ENCODE results near the gene FKRP. TPM values are rescaled to one million over a fixed set of nuclear protein-coding genes. Genes with fewer than 3 reads are reported as not detected.

FKRP gene
- total and polyA plus RNA-seq, 8 donors = 5.0 to 17.4 (median 8.0) TPM

DNA sequence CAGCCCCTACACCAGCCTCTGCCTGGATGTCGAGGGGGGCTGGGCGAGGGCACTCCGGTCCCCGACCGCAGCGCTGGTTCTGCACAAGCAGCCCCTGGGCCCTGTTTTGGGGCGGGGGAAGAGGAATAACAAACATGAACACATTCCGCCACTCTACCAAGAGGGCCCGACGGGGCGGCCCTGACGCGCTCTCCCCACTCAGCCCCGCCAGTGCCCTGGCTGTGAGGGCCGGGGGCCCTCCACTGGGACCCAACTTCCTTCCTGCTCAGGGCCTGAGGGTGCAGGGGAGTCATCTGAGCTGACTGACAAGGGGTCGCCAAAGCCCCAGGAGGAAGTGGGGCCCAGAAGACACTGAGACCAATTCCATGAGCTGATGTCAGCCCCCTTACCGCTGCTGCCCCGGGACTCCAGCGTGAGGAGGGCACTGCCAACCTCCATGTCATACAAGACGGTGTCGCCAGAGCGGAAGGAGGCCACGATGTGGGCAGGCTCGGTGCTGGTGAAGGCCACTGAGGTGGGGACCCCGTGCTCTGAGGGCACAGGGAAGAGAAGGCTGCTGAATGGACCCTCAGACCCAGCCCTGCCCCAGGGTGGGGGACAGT, 23.3 kb upstream of the FKRP start:
- ATAC-seq = no peak
- DNase-seq = no peak
- FAIRE-seq = no peak
- TF ChIP-seq, protein P1, sequence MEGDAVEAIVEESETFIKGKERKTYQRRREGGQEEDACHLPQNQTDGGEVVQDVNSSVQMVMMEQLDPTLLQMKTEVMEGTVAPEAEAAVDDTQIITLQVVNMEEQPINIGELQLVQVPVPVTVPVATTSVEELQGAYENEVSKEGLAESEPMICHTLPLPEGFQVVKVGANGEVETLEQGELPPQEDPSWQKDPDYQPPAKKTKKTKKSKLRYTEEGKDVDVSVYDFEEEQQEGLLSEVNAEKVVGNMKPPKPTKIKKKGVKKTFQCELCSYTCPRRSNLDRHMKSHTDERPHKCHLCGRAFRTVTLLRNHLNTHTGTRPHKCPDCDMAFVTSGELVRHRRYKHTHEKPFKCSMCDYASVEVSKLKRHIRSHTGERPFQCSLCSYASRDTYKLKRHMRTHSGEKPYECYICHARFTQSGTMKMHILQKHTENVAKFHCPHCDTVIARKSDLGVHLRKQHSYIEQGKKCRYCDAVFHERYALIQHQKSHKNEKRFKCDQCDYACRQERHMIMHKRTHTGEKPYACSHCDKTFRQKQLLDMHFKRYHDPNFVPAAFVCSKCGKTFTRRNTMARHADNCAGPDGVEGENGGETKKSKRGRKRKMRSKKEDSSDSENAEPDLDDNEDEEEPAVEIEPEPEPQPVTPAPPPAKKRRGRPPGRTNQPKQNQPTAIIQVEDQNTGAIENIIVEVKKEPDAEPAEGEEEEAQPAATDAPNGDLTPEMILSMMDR (IDR thresholded peaks at IDR 0.05) = no peak
- no peaks in the 10 kb centered on the region for H3K9me3 ChIP-seq
- no peak overlapping the region for H3K27ac ChIP-seq
- H3K36me3 ChIP-seq = peaks cover 14 to 61% (median 40%) of the 10 kb centered on the region in 3 donors
- no peaks in the 10 kb centered on the region for H3K27me3 ChIP-seq
- intact Hi-C loops (cut with DNase I) = no loop called here
- 87 to 90% methylated on average over 25 of the region's 25 CpGs for WGBS, 2 donors
- no peak overlapping the region for H3K4me3 ChIP-seq
- H3K4me1 ChIP-seq = peaks cover 0 to 3% (median 0%) of the 10 kb centered on the region in 3 donors

DNA sequence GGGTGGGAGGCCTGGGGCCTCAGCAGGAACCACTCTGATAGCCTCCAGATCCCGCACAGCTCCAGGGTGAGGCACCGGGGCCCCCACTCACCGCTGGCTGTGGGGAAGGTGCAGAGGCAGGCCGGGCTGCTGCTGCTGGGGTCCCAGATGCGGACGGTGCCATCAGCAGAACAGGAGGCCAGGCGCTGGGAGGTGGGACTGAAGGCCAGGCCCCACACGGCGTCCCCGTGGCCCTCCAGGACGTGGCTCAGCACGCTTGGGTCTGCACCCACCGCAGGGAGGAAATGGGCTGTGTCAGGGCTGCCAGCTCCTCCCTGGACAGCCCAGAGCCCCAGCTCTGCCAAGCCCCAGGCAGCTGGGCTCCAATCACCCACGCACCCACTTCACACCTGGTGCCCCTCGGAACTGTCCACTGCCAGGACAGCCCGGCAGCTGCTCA, 22.8 kb upstream of the FKRP start:
- Histone ChIP-seq H3K9me3 (no peaks in the 10 kb centered on the region), H3K4me3 (no peak overlapping the region), H3K27ac (no peak overlapping the region), H3K27me3 (no peaks in the 10 kb centered on the region), H3K36me3 (peaks cover 17 to 61% (median 46%) of the 10 kb centered on the region in 3 donors), H3K4me1 (no peaks in the 10 kb centered on the region)
- TF ChIP-seq, protein P1 (IDR thresholded peaks at IDR 0.05) = no peak
- ATAC-seq (no peak), DNase-seq (no peak), FAIRE-seq (no peak)
- 93 to 95% methylated on average over 16 of the region's 16 CpGs for WGBS, 2 donors
- intact Hi-C loops (cut with DNase I) = no loop called here

DNA sequence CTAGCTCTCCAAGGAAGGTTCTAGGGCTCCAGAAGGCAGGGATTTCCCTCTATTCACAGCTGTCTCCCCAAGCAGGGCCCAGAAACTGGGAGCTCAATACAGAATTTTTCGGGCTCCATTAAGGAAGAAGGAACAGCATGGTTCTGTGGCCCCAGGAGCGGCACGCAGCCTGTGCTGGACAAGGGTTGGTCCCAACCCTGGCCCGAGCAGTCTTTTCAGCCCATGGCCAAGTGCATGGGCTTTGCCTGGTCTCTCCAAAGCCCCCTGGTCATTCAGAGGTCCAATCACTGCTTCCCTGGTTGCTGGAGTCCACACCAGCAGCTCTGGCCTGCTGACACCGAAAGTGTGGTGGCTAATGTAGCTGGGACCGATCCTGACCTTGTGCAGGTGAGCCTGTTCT, 22.4 kb upstream of the FKRP start:
- ATAC-seq = no peak
- H3K36me3 ChIP-seq = peaks cover 17 to 65% (median 47%) of the 10 kb centered on the region in 3 donors
- TF ChIP-seq, protein P1 (IDR thresholded peaks at IDR 0.05) = no peak
- H3K9me3 ChIP-seq = no peaks in the 10 kb centered on the region
- no peak for FAIRE-seq
- 93 to 96% methylated on average over 6 of the region's 6 CpGs for WGBS, 2 donors
- no peak overlapping the region for H3K4me3 ChIP-seq
- peak in 1 of 6 donors; percentile 23 for DNase-seq
- intact Hi-C loops (cut with DNase I) = no loop called here
- no peaks in the 10 kb centered on the region for H3K27me3 ChIP-seq
- H3K27ac ChIP-seq = no peak overlapping the region
- H3K4me1 ChIP-seq = no peaks in the 10 kb centered on the region

DNA sequence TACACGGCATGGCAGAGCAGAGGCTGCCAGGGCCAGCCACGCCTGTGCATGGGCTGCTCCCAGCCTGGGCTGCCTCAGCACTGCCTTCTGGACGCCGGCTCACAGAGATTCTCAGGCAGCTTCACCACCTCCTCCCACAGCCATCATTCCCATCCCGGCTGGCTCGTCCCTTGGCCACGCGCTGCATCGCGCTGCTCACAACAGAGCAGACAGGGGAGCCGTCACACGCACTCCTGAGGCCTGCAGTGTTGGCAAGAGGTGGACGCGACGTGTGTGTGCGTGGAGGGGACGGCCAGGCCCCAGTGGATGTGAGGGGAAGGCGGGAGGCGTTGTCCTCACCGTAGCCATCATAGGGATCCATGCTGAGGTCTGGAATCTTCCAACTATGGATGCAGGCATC, 21.4 kb upstream of the FKRP start:
- peaks cover 17 to 69% (median 47%) of the 10 kb centered on the region in 3 donors for H3K36me3 ChIP-seq
- no peak overlapping the region for H3K27ac ChIP-seq
- DNase-seq = peak in 1 of 6 donors; percentile 57
- ATAC-seq = no peak
- no peaks in the 10 kb centered on the region for H3K27me3 ChIP-seq
- WGBS, 2 donors = 87 to 88% methylated on average over 20 of the region's 20 CpGs
- TF ChIP-seq, protein P1 (IDR thresholded peaks at IDR 0.05) = no peak
- no peaks in the 10 kb centered on the region for H3K4me1 ChIP-seq
- intact Hi-C loops (cut with DNase I) = no loop called here
- no peak overlapping the region for H3K4me3 ChIP-seq
- H3K9me3 ChIP-seq = no peaks in the 10 kb centered on the region
- no peak for FAIRE-seq

DNA sequence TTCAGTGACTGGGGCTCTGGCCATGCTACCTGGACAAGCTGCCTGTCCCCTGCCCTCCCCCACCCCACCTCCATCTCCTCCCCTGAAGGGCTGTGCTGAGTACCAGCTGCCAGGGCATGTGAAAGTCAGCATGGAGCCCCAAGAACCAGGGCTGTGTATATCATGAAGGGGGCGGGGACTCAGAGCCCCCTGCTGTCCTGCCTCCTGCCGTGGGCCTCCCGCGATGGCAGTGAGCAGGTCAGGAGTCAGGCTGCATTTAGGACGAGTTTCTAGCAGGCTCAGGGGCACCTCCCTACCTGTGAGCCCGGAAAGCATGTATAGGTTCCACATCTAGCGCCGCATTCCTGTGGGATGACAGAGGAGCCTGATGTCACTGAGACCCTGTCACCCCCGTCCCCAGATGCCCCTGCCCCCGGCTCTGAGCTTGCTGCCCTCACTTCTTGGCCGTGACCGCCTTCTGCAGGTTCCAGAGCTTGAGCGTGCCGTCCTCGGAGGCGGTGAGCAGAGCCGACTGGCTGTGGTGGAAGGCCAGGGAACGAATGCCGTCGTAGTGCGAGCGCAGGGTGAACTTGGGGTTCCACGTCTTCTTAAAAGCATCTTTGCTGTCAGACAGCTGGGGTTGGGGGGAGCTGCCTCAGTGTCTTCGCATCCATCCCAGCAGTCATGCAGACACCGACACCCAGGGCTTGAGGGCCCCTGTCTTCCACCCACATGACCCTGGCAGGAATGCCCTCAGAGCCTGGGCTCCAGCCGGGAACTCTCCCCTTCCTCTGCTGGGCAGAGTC, 20.6 kb upstream of the FKRP start:
- Histone ChIP-seq H3K9me3 (no peaks in the 10 kb centered on the region), H3K36me3 (peaks cover 17 to 77% (median 45%) of the 10 kb centered on the region in 3 donors), H3K4me3 (no peak overlapping the region), H3K27ac (no peak overlapping the region), H3K27me3 (no peaks in the 10 kb centered on the region), H3K4me1 (no peaks in the 10 kb centered on the region)
- FAIRE-seq (no peak), ATAC-seq (no peak), DNase-seq (peak in 1 of 6 donors; percentile 61)
- 93 to 94% methylated on average over 26 of the region's 26 CpGs for WGBS, 2 donors
- intact Hi-C loops (cut with DNase I) = no loop called here
- TF ChIP-seq, protein P1 (IDR thresholded peaks at IDR 0.05) = no peak

All from pancreas (tissue), 10 donors.